Upper lobe of left lung (tissue), 6 donors: Measurements from ENCODE around the gene COL23A1. TPM values are rescaled to one million over a fixed set of nuclear protein-coding genes. Genes with fewer than 3 reads are reported as not detected.

Experiments
- ATAC-seq, 2 donors: fragments of 200-7000 bp; cut with Tn5 transposase; one replicate each; pipeline ENCODE4 v1.9.1; 2022; ENCODE audit warnings: mild to moderate bottlenecking in 2 of 2, moderate library complexity in 2 of 2; ENCODE audit not compliant: low FRiP score in 2 of 2
- DNase-seq, 2 donors: peaks; one replicate each; pipeline ENCODE4 v3.0.0-alpha.2; 2019 to 2020
- H3K27ac ChIP-seq, 4 donors: fragments of 200-600 bp; sonication (generic); one replicate each; pipeline ENCODE4 v1.5.1; 2016 to 2019
- H3K27me3 ChIP-seq, 4 donors: fragments of 200-600 bp; sonication (generic); one replicate each; pipeline ENCODE4 v1.5.1; 2017 to 2019
- H3K36me3 ChIP-seq, 4 donors: fragments of 200-600 bp; sonication (generic); one replicate each; pipeline ENCODE4 v1.5.1; 2016 to 2019
- H3K4me1 ChIP-seq, 4 donors: fragments of 200-600 bp; sonication (generic); one replicate each; pipeline ENCODE4 v1.5.1; 2018 to 2019
- H3K4me3 ChIP-seq, 4 donors: fragments of 200-600 bp; sonication (generic); one replicate each; pipeline ENCODE4 v1.5.1; 2017 to 2019; ENCODE audit warnings: mild to moderate bottlenecking in 2 of 4, moderate library complexity in 1 of 4
- H3K9me3 ChIP-seq, 4 donors: fragments of 200-600 bp; sonication (generic); one replicate each; pipeline ENCODE4 v1.5.1; 2018 to 2019
- EP300 ChIP-seq, 4 donors: sonication (generic); formaldehyde crosslinking; IDR thresholded peaks; one replicate each; pipeline ENCODE4 v1.5.1; 2017; ENCODE audit warnings: antibody characterized with exemption in 4 of 4, control low read depth in 2 of 4
- POLR2A ChIP-seq, 4 donors: fragments of 450-650 bp; IDR thresholded peaks; one replicate each; pipeline ENCODE4 v1.5.1; 2016 to 2017; ENCODE audit warnings: antibody characterized with exemption in 4 of 4, mild to moderate bottlenecking in 2 of 4
- POLR2AphosphoS5 ChIP-seq, 2 donors: sonication (generic); formaldehyde crosslinking; IDR thresholded peaks; one replicate each; pipeline ENCODE4 v1.5.1; 2017; ENCODE audit warnings: antibody characterized with exemption in 2 of 2
- WGBS, 2 donors: methylation state at CpG; one replicate each; pipeline ENCODE4 v1.1.5; 2017 to 2018; 5-methylcytosine and 5-hydroxymethylcytosine counted together
- total RNA-seq, 6 donors: library from RNA; depleted of rRNA in 4 of 6; stranded (reverse); fragments of >200 nt in 4 of 6; gene quantifications; one replicate each; pipeline versions ENCODE4 v1.1.0 to v1.2.1, GENCODE V29; 2016 to 2021
- TF ChIP-seq, protein P1 (sequence below), 6 experiments: fragments of 450-650 bp in 4 of 6; fragments of 200-600 bp in 2 of 6; sonication (generic) in 2 of 6; IDR thresholded peaks; one replicate each; pipeline ENCODE4 v1.5.1; 2016 to 2019; ENCODE audit warnings: antibody characterized with exemption in 6 of 6
- donor health status: DM: no; HTN: no; CAD: no; lungs with moderate emphysema.
- donor health status: DM: no; HTN: yes; CAD: no; lungs with severe emphysema.

Gene COL23A1
- total RNA-seq, 6 donors from 2014 or later: 0.61 to 3.1 (median 1.5) TPM

DNA sequence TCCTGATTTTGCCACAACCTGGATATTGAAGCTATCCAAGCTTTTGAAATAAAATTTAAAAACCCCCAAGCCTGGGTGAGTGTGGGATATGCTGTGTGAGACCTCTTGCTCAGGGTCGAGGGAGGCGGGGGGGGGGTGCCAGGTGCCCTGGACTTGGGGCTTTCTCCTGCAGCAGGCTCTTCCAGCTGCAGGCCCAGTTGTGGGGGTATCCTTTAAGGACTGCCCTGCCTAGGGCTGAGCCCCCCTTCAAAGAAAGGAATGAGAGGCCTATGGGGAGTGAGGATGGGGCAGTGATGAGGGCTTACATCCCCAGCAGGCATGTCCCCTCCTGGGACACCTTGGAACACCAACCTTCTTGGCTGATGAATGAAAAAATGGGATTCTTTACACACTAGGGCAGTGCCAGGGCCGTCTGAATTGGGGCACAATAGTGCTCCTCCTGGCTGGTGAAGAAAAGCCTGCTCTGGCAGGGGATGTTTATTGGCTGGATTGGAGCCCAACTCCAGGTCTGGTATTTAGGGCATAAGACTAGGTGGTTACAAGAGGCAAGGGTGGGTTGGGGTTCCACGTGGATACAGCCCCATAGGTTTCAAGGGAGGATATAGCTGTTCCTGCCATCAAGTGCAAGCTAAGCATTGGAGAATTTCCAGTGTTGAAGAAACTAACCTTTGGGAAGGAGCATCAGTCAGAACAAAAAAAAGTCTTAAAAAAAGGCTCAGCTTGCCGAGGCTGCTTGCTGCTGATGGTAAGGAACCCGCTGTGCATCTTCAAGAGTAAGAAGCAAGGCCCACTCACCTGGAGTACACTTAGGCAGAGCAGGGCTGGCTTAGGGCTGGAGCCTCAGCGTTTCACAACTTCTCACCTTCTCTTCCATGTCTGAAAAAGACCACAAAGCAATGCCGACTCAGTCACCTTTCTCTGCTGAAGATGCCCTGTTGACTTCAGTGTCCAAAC is 378.8 kb downstream of the COL23A1 start:
- Histone ChIP-seq H3K27me3 (no peaks in the 10 kb centered on the region), H3K4me1 (peaks cover 12 to 33% (median 21%) of the 10 kb centered on the region in 4 donors), H3K36me3 (peaks cover 51 to 100% (median 93%) of the 10 kb centered on the region in 4 donors), H3K4me3 (no peak overlapping the region), H3K27ac (no peak overlapping the region), H3K9me3 (no peaks in the 10 kb centered on the region)
- ATAC-seq: no peak
- WGBS, 2 donors: 76 to 83% methylated on average over 7 to 8 of the region's 8 CpGs
- no peak for TF ChIP-seq EP300 (IDR thresholded peaks at IDR 0.05)
- TF ChIP-seq, protein P1, sequence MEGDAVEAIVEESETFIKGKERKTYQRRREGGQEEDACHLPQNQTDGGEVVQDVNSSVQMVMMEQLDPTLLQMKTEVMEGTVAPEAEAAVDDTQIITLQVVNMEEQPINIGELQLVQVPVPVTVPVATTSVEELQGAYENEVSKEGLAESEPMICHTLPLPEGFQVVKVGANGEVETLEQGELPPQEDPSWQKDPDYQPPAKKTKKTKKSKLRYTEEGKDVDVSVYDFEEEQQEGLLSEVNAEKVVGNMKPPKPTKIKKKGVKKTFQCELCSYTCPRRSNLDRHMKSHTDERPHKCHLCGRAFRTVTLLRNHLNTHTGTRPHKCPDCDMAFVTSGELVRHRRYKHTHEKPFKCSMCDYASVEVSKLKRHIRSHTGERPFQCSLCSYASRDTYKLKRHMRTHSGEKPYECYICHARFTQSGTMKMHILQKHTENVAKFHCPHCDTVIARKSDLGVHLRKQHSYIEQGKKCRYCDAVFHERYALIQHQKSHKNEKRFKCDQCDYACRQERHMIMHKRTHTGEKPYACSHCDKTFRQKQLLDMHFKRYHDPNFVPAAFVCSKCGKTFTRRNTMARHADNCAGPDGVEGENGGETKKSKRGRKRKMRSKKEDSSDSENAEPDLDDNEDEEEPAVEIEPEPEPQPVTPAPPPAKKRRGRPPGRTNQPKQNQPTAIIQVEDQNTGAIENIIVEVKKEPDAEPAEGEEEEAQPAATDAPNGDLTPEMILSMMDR (IDR thresholded peaks at IDR 0.05): no peak
- TF ChIP-seq POLR2A (IDR thresholded peaks at IDR 0.05): no peak
- no peak for TF ChIP-seq POLR2AphosphoS5 (IDR thresholded peaks at IDR 0.05)
- no peak for DNase-seq

DNA sequence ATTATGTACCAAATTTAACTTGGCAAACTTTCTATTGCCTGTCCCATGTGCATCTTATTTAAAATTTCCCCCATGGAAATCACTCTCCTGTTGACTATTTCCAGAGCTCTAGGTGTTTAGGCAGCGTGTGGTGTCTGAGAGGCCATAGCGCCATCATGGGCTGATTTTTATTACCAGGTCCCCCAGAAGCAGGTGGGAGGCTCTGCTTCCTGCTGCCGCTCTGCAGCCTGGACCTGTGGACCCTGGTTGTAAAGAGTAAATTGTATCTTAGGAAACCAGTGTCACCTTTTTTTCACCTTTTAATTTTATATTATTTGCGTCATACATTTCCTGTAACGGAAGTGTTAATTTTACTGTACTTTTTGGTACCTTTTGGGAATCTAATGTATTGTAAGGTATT is 379.5 kb downstream of the COL23A1 start:
- Histone ChIP-seq H3K27ac (no peak overlapping the region), H3K9me3 (no peaks in the 10 kb centered on the region), H3K27me3 (no peaks in the 10 kb centered on the region), H3K4me3 (no peak overlapping the region), H3K4me1 (peaks cover 19 to 38% (median 27%) of the 10 kb centered on the region in 4 donors), H3K36me3 (peaks cover 51 to 97% (median 90%) of the 10 kb centered on the region in 4 donors)
- TF ChIP-seq, protein P1 (IDR thresholded peaks at IDR 0.05): no peak
- TF ChIP-seq EP300 (IDR thresholded peaks at IDR 0.05) (no peak), POLR2AphosphoS5 (IDR thresholded peaks at IDR 0.05) (no peak), POLR2A (IDR thresholded peaks at IDR 0.05) (no peak)
- 90 to 95% methylated on average over 5 of the region's 5 CpGs for WGBS, 2 donors
- no peak for DNase-seq
- ATAC-seq: no peak

- Histone ChIP-seq H3K27me3 (no peaks in the 10 kb centered on the region), H3K36me3 (peaks cover 51 to 91% (median 84%) of the 10 kb centered on the region in 4 donors), H3K4me1 (peaks cover 23 to 37% (median 29%) of the 10 kb centered on the region in 4 donors), H3K4me3 (no peak overlapping the region), H3K27ac (no peak overlapping the region), H3K9me3 (no peaks in the 10 kb centered on the region)
- 94 to 97% methylated on average over 16 to 18 of the region's 18 CpGs for WGBS, 2 donors
- ATAC-seq (no peak), DNase-seq (no peak)
- no peak for TF ChIP-seq EP300 (IDR thresholded peaks at IDR 0.05)
- TF ChIP-seq, protein P1 (IDR thresholded peaks at IDR 0.05): no peak
- TF ChIP-seq POLR2A (IDR thresholded peaks at IDR 0.05): no peak
- TF ChIP-seq POLR2AphosphoS5 (IDR thresholded peaks at IDR 0.05): no peak
These were observed 380.1 kb downstream of the COL23A1 start for GRCh38 chr5:178210073-178210535.

DNA sequence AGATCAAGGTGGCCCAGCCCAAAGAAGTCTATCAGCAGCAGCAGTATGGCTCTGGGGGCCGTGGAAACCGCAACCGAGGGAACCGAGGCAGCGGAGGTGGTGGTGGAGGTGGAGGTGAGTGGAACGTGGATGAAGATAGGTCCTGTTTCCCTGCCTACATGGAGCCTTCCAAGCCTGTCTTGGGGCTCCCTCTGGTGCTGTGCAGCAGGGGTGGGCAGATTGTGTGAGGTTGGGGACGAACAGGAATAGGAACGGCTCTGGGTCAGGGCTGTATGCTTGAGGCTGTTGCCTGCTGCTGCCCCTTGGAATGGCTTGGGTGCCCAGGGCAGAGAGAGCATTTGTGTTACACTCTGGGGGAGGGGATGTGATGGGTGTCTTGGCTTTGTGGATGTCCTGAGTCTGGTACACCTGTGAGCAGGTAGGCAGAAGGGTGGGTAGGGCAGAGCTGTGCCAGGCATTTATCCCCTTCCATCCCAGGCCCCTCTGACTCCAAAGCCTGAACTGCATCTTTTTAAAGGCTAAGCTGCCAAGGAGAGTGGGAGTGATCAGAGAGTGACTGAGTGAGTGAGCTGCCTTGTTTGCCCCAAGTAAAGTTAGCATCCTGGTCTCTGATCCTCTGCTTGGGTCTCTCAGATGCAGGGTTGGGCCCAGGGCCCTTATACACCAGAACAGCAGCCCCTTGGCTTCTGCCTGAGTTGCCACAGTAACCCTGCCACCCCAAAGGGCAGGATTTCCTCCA is 380.7 kb downstream of the COL23A1 start:
- WGBS, 2 donors: 82 to 84% methylated on average over 8 of the region's 8 CpGs
- peaks cover 47 to 85% (median 78%) of the 10 kb centered on the region in 4 donors for H3K36me3 ChIP-seq
- no peaks in the 10 kb centered on the region for H3K9me3 ChIP-seq
- H3K27ac ChIP-seq: no peak overlapping the region
- TF ChIP-seq EP300 (IDR thresholded peaks at IDR 0.05): no peak
- no peak for TF ChIP-seq POLR2A (IDR thresholded peaks at IDR 0.05)
- no peak for TF ChIP-seq POLR2AphosphoS5 (IDR thresholded peaks at IDR 0.05)
- TF ChIP-seq, protein P1 (IDR thresholded peaks at IDR 0.05): no peak
- no peak for ATAC-seq
- no peak overlapping the region for H3K4me3 ChIP-seq
- no peak for DNase-seq
- H3K4me1 ChIP-seq: peaks cover 23 to 34% (median 29%) of the 10 kb centered on the region in 4 donors
- H3K27me3 ChIP-seq: no peaks in the 10 kb centered on the region
